Astrocyte (in vitro differentiated cells and primary cell): Measurements from ENCODE around the gene KSR2.

Source experiments
- CTCF ChIP-seq: IDR thresholded peaks from 2 replicates; pipeline ENCODE4 v1.5.1; 2011; ENCODE audit warnings: low read depth, mild to moderate bottlenecking, inconsistent platforms, low read length, moderate library complexity; ENCODE audit not compliant: insufficient read depth
- EZH2 ChIP-seq: IDR thresholded peaks from 2 replicates; pipeline ENCODE4 v1.6.1; 2012; ENCODE audit warnings: mild to moderate bottlenecking, low read length, inconsistent platforms; ENCODE audit not compliant: insufficient read depth

GRCh38 chr12:117491711-117492110, 477.1 kb downstream of the KSR2 start:
- no peak for TF ChIP-seq CTCF
- no peak for TF ChIP-seq EZH2
